Measurements from ENCODE around the gene USF3.

USF3 gene

GRCh38 chr3:113721636-113722035 lies 25.2 kb upstream of the USF3 start:
- Histone ChIP-seq H3K9me3 (no peaks in the 10 kb centered on the region), H3K4me3 (ENCODE audit: low read depth, low read length) (no peak overlapping the region), H3K4me1 (no peaks in the 10 kb centered on the region), H3K36me3 (peaks cover 49% of the 10 kb centered on the region), H3K27me3 (no peaks in the 10 kb centered on the region)
- DNase-seq = no peak
- no peak for TF ChIP-seq CTCF (IDR thresholded peaks at IDR 0.05; ENCODE audit: low read depth, low read length)

- H3K9me3 ChIP-seq = no peaks in the 10 kb centered on the region
- TF ChIP-seq CTCF (IDR thresholded peaks at IDR 0.05; ENCODE audit: low read depth, low read length) = no peak
- H3K4me3 ChIP-seq (ENCODE audit: low read depth, low read length) = no peak overlapping the region
- no peaks in the 10 kb centered on the region for H3K27me3 ChIP-seq
- peaks cover 57% of the 10 kb centered on the region for H3K36me3 ChIP-seq
- DNase-seq = no peak
- H3K4me1 ChIP-seq = no peaks in the 10 kb centered on the region
Observed at GRCh38 chr3:113719758-113720157, 23.3 kb upstream of the USF3 start.

- Histone ChIP-seq H3K27me3 (no peaks in the 10 kb centered on the region), H3K36me3 (peaks cover 52% of the 10 kb centered on the region), H3K9me3 (no peaks in the 10 kb centered on the region), H3K4me3 (ENCODE audit: low read depth, low read length) (no peak overlapping the region), H3K4me1 (no peaks in the 10 kb centered on the region)
- no peak for TF ChIP-seq CTCF (IDR thresholded peaks at IDR 0.05; ENCODE audit: low read depth, low read length)
- no peak for DNase-seq
Observed at GRCh38 chr3:113719294-113719693, 22.9 kb upstream of the USF3 start.

GRCh38 chr3:113717818-113718217 lies 21.4 kb upstream of the USF3 start:
- H3K36me3 ChIP-seq = peaks cover 45% of the 10 kb centered on the region
- TF ChIP-seq CTCF (IDR thresholded peaks at IDR 0.05; ENCODE audit: low read depth, low read length) = no peak
- no peaks in the 10 kb centered on the region for H3K9me3 ChIP-seq
- no peak overlapping the region for H3K4me3 ChIP-seq (ENCODE audit: low read depth, low read length)
- H3K27me3 ChIP-seq = no peaks in the 10 kb centered on the region
- no peaks in the 10 kb centered on the region for H3K4me1 ChIP-seq
- DNase-seq = no peak

- no peak for DNase-seq
- Histone ChIP-seq H3K4me3 (ENCODE audit: low read depth, low read length) (no peak overlapping the region), H3K4me1 (no peaks in the 10 kb centered on the region), H3K36me3 (peaks cover 42% of the 10 kb centered on the region), H3K9me3 (no peaks in the 10 kb centered on the region), H3K27me3 (no peaks in the 10 kb centered on the region; the same call in 1 of the 2 replicates)
- TF ChIP-seq CTCF (IDR thresholded peaks at IDR 0.05; ENCODE audit: low read depth, low read length) = no peak
Observed at GRCh38 chr3:113717308-113717707, 20.9 kb upstream of the USF3 start.

- TF ChIP-seq CTCF (IDR thresholded peaks at IDR 0.05; ENCODE audit: low read depth, low read length) = no peak
- no peaks in the 10 kb centered on the region for H3K4me1 ChIP-seq
- H3K27me3 ChIP-seq = peaks cover 6% of the 10 kb centered on the region
- no peak for DNase-seq
- H3K36me3 ChIP-seq = peaks cover 16% of the 10 kb centered on the region
- no peaks in the 10 kb centered on the region for H3K9me3 ChIP-seq
- H3K4me3 ChIP-seq (ENCODE audit: low read depth, low read length) = no peak overlapping the region
Observed at GRCh38 chr3:113714702-113715101, 18.3 kb upstream of the USF3 start.

Data from BE2C (cell line).